Measurements from ENCODE around the gene ZC2HC1C.
A peak's percentile ranks its signal among the peaks of the same experiment; 100 is the strongest.
"Not testable (repeated sequence)": the region's sequence is repeated elsewhere in the genome, so short reads cannot be mapped to it uniquely, and the experiment has no call there.

ZC2HC1C gene

GRCh38 chr14:75119056-75119455 lies 49.6 kb downstream of the ZC2HC1C start:
- Histone ChIP-seq H3K36me3 (ENCODE audit: control insufficient read depth, insufficient read depth, low read length) (peaks cover 47% of the 10 kb centered on the region), H3K9me3 (ENCODE audit: control insufficient read depth, low read length) (no peaks in the 10 kb centered on the region), H3K4me1 (ENCODE audit: control insufficient read depth, insufficient read depth, low read length, poor library complexity, severe bottlenecking) (peaks cover 4% of the 10 kb centered on the region), H3K27ac (ENCODE audit: low read depth, low read length, severe bottlenecking) (no peak overlapping the region), H3K4me3 (ENCODE audit: extremely low read depth, insufficient read depth, low read length, poor library complexity, severe bottlenecking) (no peak overlapping the region)
- WGBS, 2 experiments (ENCODE audit: insufficient coverage in 2 of 2) = 87 to 100% methylated on average over 2 of the region's 2 CpGs

- Histone ChIP-seq H3K4me3 (ENCODE audit: extremely low read depth, insufficient read depth, low read length, poor library complexity, severe bottlenecking) (no peak overlapping the region), H3K27ac (ENCODE audit: low read depth, low read length, severe bottlenecking) (no peak overlapping the region), H3K4me1 (ENCODE audit: control insufficient read depth, insufficient read depth, low read length, poor library complexity, severe bottlenecking) (peaks cover 16% of the 10 kb centered on the region), H3K36me3 (ENCODE audit: control insufficient read depth, insufficient read depth, low read length) (peaks cover 40% of the 10 kb centered on the region), H3K9me3 (ENCODE audit: control insufficient read depth, low read length) (no peaks in the 10 kb centered on the region)
- WGBS, 2 experiments (ENCODE audit: insufficient coverage in 2 of 2) = 83% methylated on average over 2 of the region's 3 CpGs; no CpG with 5 or more reads in 1 of the 2 experiments
These were observed 51.3 kb downstream of the ZC2HC1C start for GRCh38 chr14:75120541-75121291.

GRCh38 chr14:75121552-75121951 lies 52.1 kb downstream of the ZC2HC1C start:
- Histone ChIP-seq H3K4me1 (ENCODE audit: control insufficient read depth, insufficient read depth, low read length, poor library complexity, severe bottlenecking) (peaks cover 19% of the 10 kb centered on the region), H3K4me3 (ENCODE audit: extremely low read depth, insufficient read depth, low read length, poor library complexity, severe bottlenecking) (no peak overlapping the region), H3K9me3 (ENCODE audit: control insufficient read depth, low read length) (no peaks in the 10 kb centered on the region), H3K36me3 (ENCODE audit: control insufficient read depth, insufficient read depth, low read length) (peaks cover 33% of the 10 kb centered on the region), H3K27ac (ENCODE audit: low read depth, low read length, severe bottlenecking) (no peak overlapping the region)
- WGBS, 2 experiments (ENCODE audit: insufficient coverage in 2 of 2) = 93 to 96% methylated on average over 6 of the region's 7 CpGs

GRCh38 chr14:75123991-75124390 lies 54.5 kb downstream of the ZC2HC1C start:
- Histone ChIP-seq H3K36me3 (ENCODE audit: control insufficient read depth, insufficient read depth, low read length) (peaks cover 22% of the 10 kb centered on the region), H3K4me3 (ENCODE audit: extremely low read depth, insufficient read depth, low read length, poor library complexity, severe bottlenecking) (no peak overlapping the region), H3K27ac (ENCODE audit: low read depth, low read length, severe bottlenecking) (peak overlapping the region; percentile 23), H3K9me3 (ENCODE audit: control insufficient read depth, low read length) (no peaks in the 10 kb centered on the region), H3K4me1 (ENCODE audit: control insufficient read depth, insufficient read depth, low read length, poor library complexity, severe bottlenecking) (peaks cover 19% of the 10 kb centered on the region)
- whole genome bisulfite sequencing, 2 experiments (ENCODE audit: insufficient coverage in 2 of 2) = 43 to 77% methylated on average over 3 to 5 of the region's 7 CpGs

- Histone ChIP-seq H3K4me3 (ENCODE audit: extremely low read depth, insufficient read depth, low read length, poor library complexity, severe bottlenecking) (peak overlapping the region; percentile 59), H3K27ac (ENCODE audit: low read depth, low read length, severe bottlenecking) (peak overlapping the region; percentile 86), H3K36me3 (ENCODE audit: control insufficient read depth, insufficient read depth, low read length) (peaks cover 20% of the 10 kb centered on the region), H3K4me1 (ENCODE audit: control insufficient read depth, insufficient read depth, low read length, poor library complexity, severe bottlenecking) (peaks cover 19% of the 10 kb centered on the region), H3K9me3 (ENCODE audit: control insufficient read depth, low read length) (no peaks in the 10 kb centered on the region)
- WGBS, 2 experiments (ENCODE audit: insufficient coverage in 2 of 2) = 86 to 89% methylated on average over 1 to 2 of the region's 5 CpGs
These were observed 56.2 kb downstream of the ZC2HC1C start for GRCh38 chr14:75125617-75126016.

- H3K9me3 ChIP-seq (ENCODE audit: control insufficient read depth, low read length) = no peaks in the 10 kb centered on the region
- WGBS, 2 experiments (ENCODE audit: insufficient coverage in 2 of 2) = 10% methylated on average over 1 of the region's 6 CpGs; no CpG with 5 or more reads in 1 of the 2 experiments
- peaks cover 22% of the 10 kb centered on the region for H3K36me3 ChIP-seq (ENCODE audit: control insufficient read depth, insufficient read depth, low read length)
- H3K4me1 ChIP-seq (ENCODE audit: control insufficient read depth, insufficient read depth, low read length, poor library complexity, severe bottlenecking) = peaks cover 19% of the 10 kb centered on the region
- H3K4me3 ChIP-seq (ENCODE audit: extremely low read depth, insufficient read depth, low read length, poor library complexity, severe bottlenecking) = peak overlapping the region; percentile 59
- peak overlapping the region; percentile 86 for H3K27ac ChIP-seq (ENCODE audit: low read depth, low read length, severe bottlenecking)
These were observed 56.7 kb downstream of the ZC2HC1C start for GRCh38 chr14:75126121-75126544.

- Histone ChIP-seq H3K9me3 (ENCODE audit: control insufficient read depth, low read length) (no peaks in the 10 kb centered on the region), H3K4me1 (ENCODE audit: control insufficient read depth, insufficient read depth, low read length, poor library complexity, severe bottlenecking) (peaks cover 19% of the 10 kb centered on the region), H3K4me3 (ENCODE audit: extremely low read depth, insufficient read depth, low read length, poor library complexity, severe bottlenecking) (peak within 1 kb of the TSS; percentile 59), H3K27ac (ENCODE audit: low read depth, low read length, severe bottlenecking) (peak within 1 kb of the TSS; percentile 86), H3K36me3 (ENCODE audit: control insufficient read depth, insufficient read depth, low read length) (peaks cover 27% of the 10 kb centered on the region)
- 3 to 6% methylated on average over 72 to 73 of the region's 76 CpGs for WGBS, 2 experiments (ENCODE audit: insufficient coverage in 2 of 2)
These were observed 57.4 kb downstream of the ZC2HC1C start, which contains the start of gene NEK9 for GRCh38 chr14:75126679-75127473. NEK9 (minus strand) TSS chr14:75127048; CDS start chr14:75126921, 127 bp downstream.

- Histone ChIP-seq H3K36me3 (ENCODE audit: control insufficient read depth, insufficient read depth, low read length) (peaks cover 28% of the 10 kb centered on the region), H3K4me1 (ENCODE audit: control insufficient read depth, insufficient read depth, low read length, poor library complexity, severe bottlenecking) (peaks cover 19% of the 10 kb centered on the region), H3K27ac (ENCODE audit: low read depth, low read length, severe bottlenecking) (peak overlapping the region; percentile 86), H3K4me3 (ENCODE audit: extremely low read depth, insufficient read depth, low read length, poor library complexity, severe bottlenecking) (peak overlapping the region; percentile 59)
- 58 to 76% methylated on average over 8 to 10 of the region's 16 CpGs for WGBS, 2 experiments (ENCODE audit: insufficient coverage in 2 of 2)
- not testable (repeated sequence) for H3K9me3 ChIP-seq (ENCODE audit: control insufficient read depth, low read length)
These were observed 58.0 kb downstream of the ZC2HC1C start for GRCh38 chr14:75127474-75127820.

- peaks cover 30% of the 10 kb centered on the region for H3K36me3 ChIP-seq (ENCODE audit: control insufficient read depth, insufficient read depth, low read length)
- 95 to 96% methylated on average over 6 to 8 of the region's 10 CpGs for WGBS, 2 experiments (ENCODE audit: insufficient coverage in 2 of 2)
- no peak overlapping the region for H3K27ac ChIP-seq (ENCODE audit: low read depth, low read length, severe bottlenecking)
- peaks cover 19% of the 10 kb centered on the region for H3K4me1 ChIP-seq (ENCODE audit: control insufficient read depth, insufficient read depth, low read length, poor library complexity, severe bottlenecking)
- H3K9me3 ChIP-seq (ENCODE audit: control insufficient read depth, low read length) = no peaks in the 10 kb centered on the region
- peak overlapping the region; percentile 59 for H3K4me3 ChIP-seq (ENCODE audit: extremely low read depth, insufficient read depth, low read length, poor library complexity, severe bottlenecking)
These were observed 58.6 kb downstream of the ZC2HC1C start for GRCh38 chr14:75127903-75128595.

GRCh38 chr14:75128596-75128990 lies 59.2 kb downstream of the ZC2HC1C start:
- Histone ChIP-seq H3K36me3 (ENCODE audit: control insufficient read depth, insufficient read depth, low read length) (peaks cover 35% of the 10 kb centered on the region), H3K4me1 (ENCODE audit: control insufficient read depth, insufficient read depth, low read length, poor library complexity, severe bottlenecking) (peaks cover 19% of the 10 kb centered on the region), H3K27ac (ENCODE audit: low read depth, low read length, severe bottlenecking) (no peak overlapping the region), H3K4me3 (ENCODE audit: extremely low read depth, insufficient read depth, low read length, poor library complexity, severe bottlenecking) (no peak overlapping the region), H3K9me3 (ENCODE audit: control insufficient read depth, low read length) (no peaks in the 10 kb centered on the region)
- 85 to 86% methylated on average over 3 of the region's 5 CpGs for WGBS, 2 experiments (ENCODE audit: insufficient coverage in 2 of 2)
